DOHH2 (cell line): ENCODE data around the gene SEPTIN6.

Experiments
- CTCF ChIP-seq: fragments of 200-600 bp; sonication (generic); IDR thresholded peaks from one replicate; pipeline ENCODE4 v1.5.1; 2014; ENCODE audit warnings: antibody characterized with exemption, mild to moderate bottlenecking, low read depth, low read length; ENCODE audit not compliant: poor library complexity, severe bottlenecking
- EZH2phosphoT487 ChIP-seq: fragments of 200-600 bp; sonication (generic); IDR thresholded peaks from 2 replicates; pipeline ENCODE4 v1.6.1; 2017; ENCODE audit warnings: borderline replicate concordance, mild to moderate bottlenecking, antibody characterized with exemption, low read length, moderate library complexity, mixed read lengths

GRCh38 chrX:119669424-119670037, 23.4 kb downstream of the SEPTIN6 start:
- TF ChIP-seq CTCF (no peak), EZH2phosphoT487 (no peak)
